Upper lobe of left lung (tissue), 4 donors: ENCODE data around the gene NHLRC4.

Experiments
- POLR2A ChIP-seq, 4 donors: fragments of 450-650 bp; IDR thresholded peaks; one replicate each; pipeline ENCODE4 v1.5.1; 2016 to 2017; ENCODE audit warnings: antibody characterized with exemption in 4 of 4, mild to moderate bottlenecking in 2 of 4
- POLR2AphosphoS5 ChIP-seq, 2 donors: sonication (generic); formaldehyde crosslinking; IDR thresholded peaks; one replicate each; pipeline ENCODE4 v1.5.1; 2017; ENCODE audit warnings: antibody characterized with exemption in 2 of 2
- TF ChIP-seq, protein P1 (sequence below), 6 experiments: fragments of 450-650 bp in 4 of 6; fragments of 200-600 bp in 2 of 6; sonication (generic) in 2 of 6; IDR thresholded peaks; one replicate each; pipeline ENCODE4 v1.5.1; 2016 to 2019; ENCODE audit warnings: antibody characterized with exemption in 6 of 6

DNA sequence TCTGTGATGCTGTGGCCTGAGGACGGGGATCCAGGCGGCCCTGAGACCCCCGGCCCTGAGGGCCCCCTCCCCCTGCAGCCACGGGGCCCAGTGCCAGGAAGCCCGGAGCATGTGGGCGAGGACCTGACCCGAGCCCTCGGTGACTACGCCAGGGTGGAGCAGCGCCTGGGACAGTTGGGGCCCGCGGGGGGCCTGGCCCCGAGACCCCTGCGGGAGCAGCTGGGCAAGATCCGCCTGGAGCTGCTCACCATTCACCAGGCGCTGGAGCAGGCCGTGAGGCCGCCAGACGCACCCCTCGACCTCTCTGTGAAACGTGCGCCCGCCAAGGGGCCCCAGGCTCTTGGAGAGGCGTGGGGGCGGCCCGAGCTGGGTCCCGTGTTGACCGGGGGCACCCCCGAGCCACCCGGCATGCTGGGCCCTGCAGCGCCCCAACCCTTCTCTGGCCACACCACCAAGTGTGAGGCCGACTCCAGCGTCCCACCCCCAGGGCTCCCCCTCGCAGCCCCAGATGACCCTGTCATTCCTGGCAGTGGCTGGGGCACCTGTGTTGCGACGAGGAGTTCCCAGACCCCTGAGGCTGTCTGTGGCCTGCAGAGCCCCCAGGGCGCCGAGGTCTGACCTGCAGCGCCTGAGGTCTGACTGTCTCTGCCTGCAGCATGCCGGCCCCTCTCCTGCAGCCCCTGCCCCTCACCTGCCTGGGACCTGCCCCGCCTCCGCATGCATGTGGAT lies 2.0 kb upstream of the NHLRC4 start:
- TF ChIP-seq, protein P1, sequence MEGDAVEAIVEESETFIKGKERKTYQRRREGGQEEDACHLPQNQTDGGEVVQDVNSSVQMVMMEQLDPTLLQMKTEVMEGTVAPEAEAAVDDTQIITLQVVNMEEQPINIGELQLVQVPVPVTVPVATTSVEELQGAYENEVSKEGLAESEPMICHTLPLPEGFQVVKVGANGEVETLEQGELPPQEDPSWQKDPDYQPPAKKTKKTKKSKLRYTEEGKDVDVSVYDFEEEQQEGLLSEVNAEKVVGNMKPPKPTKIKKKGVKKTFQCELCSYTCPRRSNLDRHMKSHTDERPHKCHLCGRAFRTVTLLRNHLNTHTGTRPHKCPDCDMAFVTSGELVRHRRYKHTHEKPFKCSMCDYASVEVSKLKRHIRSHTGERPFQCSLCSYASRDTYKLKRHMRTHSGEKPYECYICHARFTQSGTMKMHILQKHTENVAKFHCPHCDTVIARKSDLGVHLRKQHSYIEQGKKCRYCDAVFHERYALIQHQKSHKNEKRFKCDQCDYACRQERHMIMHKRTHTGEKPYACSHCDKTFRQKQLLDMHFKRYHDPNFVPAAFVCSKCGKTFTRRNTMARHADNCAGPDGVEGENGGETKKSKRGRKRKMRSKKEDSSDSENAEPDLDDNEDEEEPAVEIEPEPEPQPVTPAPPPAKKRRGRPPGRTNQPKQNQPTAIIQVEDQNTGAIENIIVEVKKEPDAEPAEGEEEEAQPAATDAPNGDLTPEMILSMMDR (IDR thresholded peaks at IDR 0.05), result no peak
- TF ChIP-seq POLR2A (IDR thresholded peaks at IDR 0.05), result no peak
- TF ChIP-seq POLR2AphosphoS5 (IDR thresholded peaks at IDR 0.05), result no peak
